Keratinocyte (primary cell): ENCODE results near the gene KCNMA1. TPM values are rescaled to one million over a fixed set of nuclear protein-coding genes. Genes with fewer than 3 reads are reported as not detected.

Source experiments
- DNase-seq: peaks from one replicate; pipeline ENCODE4 v3.0.0-alpha.2; 2011; ENCODE audit warnings: low read depth, missing footprints, low spot score
- FAIRE-seq: peaks from 2 replicates; lab custom pipeline; 2011; peaks lifted over from hg19 to GRCh38; lab: Jason Lieb, UNC
- H2AFZ ChIP-seq: 2 replicates; pipeline ENCODE4 v1.6.0; 2012; ENCODE audit warnings: low read length, control low read depth, inconsistent platforms; ENCODE audit not compliant: control insufficient read depth
- H3K27ac ChIP-seq: 2 replicates; pipeline ENCODE4 v1.5.1; 2011; ENCODE audit warnings: low read length; ENCODE audit not compliant: control insufficient read depth, insufficient read depth
- H3K27me3 ChIP-seq: 3 replicates; pipeline ENCODE4 v1.6.0; 2011; ENCODE audit warnings: low read length; ENCODE audit not compliant: control insufficient read depth, insufficient read depth; ENCODE audit errors: extremely low read depth
- H3K36me3 ChIP-seq, 2 experiments: 2 replicates in 1 of 2; 3 replicates in 1 of 2; pipeline ENCODE4 v1.5.1; 2011; ENCODE audit warnings: low read length in 2 of 2, mild to moderate bottlenecking in 1 of 2; ENCODE audit not compliant: control insufficient read depth in 2 of 2, insufficient read depth in 2 of 2; ENCODE audit errors: extremely low read depth in 1 of 2
- H3K4me1 ChIP-seq: 3 replicates; pipeline ENCODE4 v1.5.1; 2011; ENCODE audit warnings: low read length; ENCODE audit not compliant: control insufficient read depth, insufficient read depth; ENCODE audit errors: extremely low read depth
- H3K4me2 ChIP-seq: 3 replicates; pipeline ENCODE4 v1.6.0; 2011; ENCODE audit warnings: low read depth, low read length; ENCODE audit not compliant: control insufficient read depth, insufficient read depth; ENCODE audit errors: extremely low read depth
- H3K4me3 ChIP-seq, 3 experiments: fragments of 200-600 bp in 1 of 3; sonication (generic) in 1 of 3; 2 replicates in 2 of 3; 3 replicates in 1 of 3; pipeline ENCODE4 v1.5.1; 2011 to 2016; ENCODE audit warnings: low read length in 3 of 3, mild to moderate bottlenecking in 3 of 3, control low read depth in 2 of 3, inconsistent platforms in 1 of 3, low read depth in 1 of 3, mixed read lengths in 1 of 3, mixed run types in 1 of 3, moderate library complexity in 1 of 3; ENCODE audit not compliant: control insufficient read depth in 2 of 3, insufficient read depth in 2 of 3; ENCODE audit errors: extremely low read depth in 1 of 3
- H3K79me2 ChIP-seq: 2 replicates; pipeline ENCODE4 v1.6.0; 2012; ENCODE audit warnings: low read length; ENCODE audit not compliant: control insufficient read depth, insufficient read depth
- H3K9ac ChIP-seq: 3 replicates; pipeline ENCODE4 v1.6.0; 2011; ENCODE audit warnings: low read length; ENCODE audit not compliant: control insufficient read depth, insufficient read depth; ENCODE audit errors: extremely low read depth
- H3K9me1 ChIP-seq: 3 replicates; pipeline ENCODE4 v1.6.0; 2011; ENCODE audit warnings: low read length; ENCODE audit not compliant: control insufficient read depth, insufficient read depth; ENCODE audit errors: extremely low read depth
- H3K9me3 ChIP-seq: 2 replicates; pipeline ENCODE4 v1.5.1; 2012; ENCODE audit warnings: low read depth, low read length; ENCODE audit not compliant: control insufficient read depth
- H4K20me1 ChIP-seq: 3 replicates; pipeline ENCODE4 v1.6.0; 2011; ENCODE audit warnings: low read length; ENCODE audit not compliant: control insufficient read depth, insufficient read depth; ENCODE audit errors: extremely low read depth
- CTCF ChIP-seq, 3 experiments: IDR thresholded peaks in 1 of 3; conservative IDR thresholded peaks in 1 of 3; optimal IDR thresholded peaks in 1 of 3; 2 replicates in 2 of 3; 3 replicates in 1 of 3; pipeline versions ENCODE3 to v1.5.1; 2011; ENCODE audit warnings: low read length in 3 of 3, mild to moderate bottlenecking in 3 of 3, moderate library complexity in 2 of 3, control low read depth in 1 of 3, inconsistent platforms in 1 of 3; ENCODE audit not compliant: insufficient read depth in 2 of 3; ENCODE audit errors: extremely low read depth in 1 of 3
- EZH2 ChIP-seq: IDR thresholded peaks from one replicate; pipeline ENCODE4 v1.6.1; 2012; ENCODE audit warnings: inconsistent platforms, mild to moderate bottlenecking, low read length, moderate library complexity
- dilution Hi-C: fragments of 300-500 bp; cut with MboI; formaldehyde crosslinking; loops from one replicate; pipeline ENCODE4 v1.7.0; 2020; ENCODE audit warnings: low sequenced_read_pairs; ENCODE audit not compliant: extremely low pct_ligation_motif_present
- polyA plus RNA-seq, 5 experiments: library from polyadenylated mRNA; depleted of rRNA in 3 of 5; stranded (reverse) in 3 of 5; stranded (forward) in 1 of 5; unstranded in 1 of 5; fragments of >200 nt; gene quantifications; 1 replicate in 1 of 5; 2 replicates in 3 of 5; 3 replicates in 1 of 5; pipeline versions ENCODE4 v1.2.1 to v1.2.3, GENCODE V29; 2011 to 2012; ENCODE audit warnings: missing spikeins in 2 of 5, low read depth in 1 of 5, low replicate concordance in 1 of 5

KCNMA1 gene
- polyA plus RNA-seq, 1 donor (not counting 4 experiments of a cell fraction or from before 2014, with no cell fraction given): 6.3 TPM

GRCh38 chr10:76887223-76888010, 750.2 kb downstream of the KCNMA1 start:
- H3K79me2 ChIP-seq: no peaks in the 10 kb centered on the region
- H2AFZ ChIP-seq: no peak overlapping the region
- no peaks in the 10 kb centered on the region for H3K27me3 ChIP-seq
- H3K4me2 ChIP-seq: no peak overlapping the region
- no peaks in the 10 kb centered on the region for H3K4me1 ChIP-seq
- no peak for TF ChIP-seq EZH2
- no peak for TF ChIP-seq CTCF (optimal IDR thresholded peaks at IDR 0.05 in 1 of 3, IDR thresholded peaks at IDR 0.05 in 1 of 3, conservative IDR thresholded peaks at IDR 0.05 in 1 of 3; ENCODE audit: extremely low read depth in 1 of 3, insufficient read depth in 2 of 3, low read length in 3 of 3)
- no peaks in the 10 kb centered on the region for H3K36me3 ChIP-seq
- no peak overlapping the region for H3K27ac ChIP-seq
- H3K4me3 ChIP-seq: no peak overlapping the region
- dilution Hi-C loops: no loop called here
- H4K20me1 ChIP-seq: no peaks in the 10 kb centered on the region
- H3K9me1 ChIP-seq: no peaks in the 10 kb centered on the region
- DNase-seq: no peak
- H3K9ac ChIP-seq: no peak overlapping the region
- FAIRE-seq: no peak
- no peaks in the 10 kb centered on the region for H3K9me3 ChIP-seq

DNA sequence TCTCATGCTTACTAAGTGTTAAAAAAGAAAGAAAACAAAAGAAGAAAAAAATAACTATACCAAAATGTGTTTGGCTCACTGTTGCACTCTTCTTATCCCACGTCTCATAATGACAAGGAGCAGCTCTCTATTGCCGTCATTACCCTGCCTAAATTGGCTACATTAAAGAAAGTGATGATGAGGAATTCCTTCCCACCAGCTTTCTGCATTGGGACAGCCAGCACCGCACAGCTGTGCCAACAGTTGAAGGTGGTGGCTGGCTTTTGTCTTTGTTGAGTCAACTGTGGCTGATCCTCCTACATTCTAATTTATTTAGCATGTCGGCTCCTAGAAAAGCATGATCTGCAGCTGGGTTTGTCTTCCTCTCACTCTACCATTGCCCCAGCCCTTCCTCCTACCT, 751.8 kb downstream of the KCNMA1 start:
- no peaks in the 10 kb centered on the region for H3K79me2 ChIP-seq
- no peak overlapping the region for H3K27ac ChIP-seq
- H3K4me3 ChIP-seq: no peak overlapping the region
- H3K9ac ChIP-seq: no peak overlapping the region
- DNase-seq: no peak
- no peaks in the 10 kb centered on the region for H3K4me1 ChIP-seq
- TF ChIP-seq EZH2 (no peak), CTCF (optimal IDR thresholded peaks at IDR 0.05 in 1 of 3, IDR thresholded peaks at IDR 0.05 in 1 of 3, conservative IDR thresholded peaks at IDR 0.05 in 1 of 3; ENCODE audit: extremely low read depth in 1 of 3, insufficient read depth in 2 of 3, low read length in 3 of 3) (no peak)
- dilution Hi-C loops: no loop called here
- H3K9me1 ChIP-seq: no peaks in the 10 kb centered on the region
- no peaks in the 10 kb centered on the region for H3K36me3 ChIP-seq
- H3K9me3 ChIP-seq: no peaks in the 10 kb centered on the region
- FAIRE-seq: no peak
- no peaks in the 10 kb centered on the region for H3K27me3 ChIP-seq
- no peaks in the 10 kb centered on the region for H4K20me1 ChIP-seq
- no peak overlapping the region for H3K4me2 ChIP-seq
- H2AFZ ChIP-seq: no peak overlapping the region
